GM23338 (cell line): Measurements from ENCODE around the gene GNB1L. TPM values are rescaled to one million over a fixed set of nuclear protein-coding genes. Genes with fewer than 3 reads are reported as not detected.

Experiments
- ATAC-seq: fragments of 200-7000 bp; cut with Tn5 transposase; 3 replicates; pipeline ENCODE4 v1.9.1; 2020
- DNase-seq: peaks from one replicate; pipeline ENCODE4 v3.0.0-alpha.2; 2015; ENCODE audit warnings: low spot score
- H2AFZ ChIP-seq: fragments of 200-600 bp; sonication (generic); 2 replicates; pipeline ENCODE4 v1.8.0; 2016; ENCODE audit warnings: antibody characterized with exemption, mild to moderate bottlenecking, moderate library complexity
- H3F3A ChIP-seq: fragments of 200-600 bp; sonication (generic); replicated peaks from 2 replicates; pipeline ENCODE4 v1.8.0; 2017; ENCODE audit warnings: antibody characterized with exemption, mixed run types, low read depth
- H3K27ac ChIP-seq: fragments of 200-600 bp; sonication (generic); 2 replicates; pipeline ENCODE4 v1.6.1; 2016; ENCODE audit warnings: low read depth
- H3K27me3 ChIP-seq: fragments of 200-600 bp; sonication (generic); 2 replicates; pipeline ENCODE4 v1.8.0; 2016; ENCODE audit warnings: mild to moderate bottlenecking, mixed run types, moderate library complexity; ENCODE audit not compliant: insufficient read depth
- H3K36me3 ChIP-seq: fragments of 200-600 bp; sonication (generic); 2 replicates; pipeline ENCODE4 v1.8.0; 2016; ENCODE audit warnings: mild to moderate bottlenecking; ENCODE audit not compliant: insufficient read depth
- H3K4me1 ChIP-seq: fragments of 200-600 bp; sonication (generic); 2 replicates; pipeline ENCODE4 v1.8.0; 2016; ENCODE audit warnings: mild to moderate bottlenecking, moderate library complexity; ENCODE audit not compliant: insufficient read depth
- H3K4me2 ChIP-seq: fragments of 200-600 bp; sonication (generic); 2 replicates; pipeline ENCODE4 v1.7.1; 2017; ENCODE audit warnings: mixed run types
- H3K4me3 ChIP-seq: fragments of 200-600 bp; sonication (generic); 2 replicates; pipeline ENCODE4 v1.6.1; 2016; ENCODE audit warnings: mixed run types
- H3K79me2 ChIP-seq: fragments of 200-600 bp; sonication (generic); replicated peaks from 2 replicates; pipeline ENCODE4 v1.8.0; 2017; ENCODE audit warnings: mild to moderate bottlenecking; ENCODE audit not compliant: insufficient read depth
- H3K9me2 ChIP-seq: fragments of 200-600 bp; sonication (generic); 2 replicates; pipeline ENCODE4 v1.8.0; 2017; ENCODE audit not compliant: insufficient read depth
- H4K20me1 ChIP-seq: fragments of 200-600 bp; sonication (generic); replicated peaks from 2 replicates; pipeline ENCODE4 v1.8.0; 2017; ENCODE audit warnings: mild to moderate bottlenecking; ENCODE audit not compliant: insufficient read depth
- H3K27ac Mint-ChIP-seq: 2 replicates; pipeline ENCODE4 v1.8.0; 2020; ENCODE audit warnings: inconsistent platforms, mild to moderate bottlenecking, moderate library complexity, mixed read lengths
- H3K27me3 Mint-ChIP-seq: 3 replicates; pipeline ENCODE4 v1.8.0; 2022; ENCODE audit warnings: low read depth, mild to moderate bottlenecking, moderate library complexity, mixed read lengths, inconsistent platforms; ENCODE audit not compliant: insufficient read depth, poor library complexity
- H3K36me3 Mint-ChIP-seq: 3 replicates; pipeline ENCODE4 v1.8.0; 2021; ENCODE audit warnings: low read depth, mild to moderate bottlenecking, inconsistent platforms, moderate library complexity, mixed read lengths
- H3K4me1 Mint-ChIP-seq: 3 replicates; pipeline ENCODE4 v1.8.0; 2020; ENCODE audit warnings: mild to moderate bottlenecking, inconsistent platforms, mixed read lengths
- H3K4me3 Mint-ChIP-seq: 3 replicates; pipeline ENCODE4 v1.8.0; 2021; ENCODE audit warnings: moderate library complexity, mild to moderate bottlenecking, inconsistent platforms, mixed read lengths
- H3K9me3 Mint-ChIP-seq: 3 replicates; pipeline ENCODE4 v1.8.0; 2020; ENCODE audit warnings: moderate library complexity, mild to moderate bottlenecking, inconsistent platforms, mixed read lengths
- CREB1 ChIP-seq: fragments of 250-450 bp; sonication (Bioruptor Pico); IDR thresholded peaks from 2 replicates; pipeline ENCODE4 v1.5.0; 2020; ENCODE audit warnings: low read depth, mild to moderate bottlenecking, moderate library complexity
- EZH2 ChIP-seq: fragments of 200-600 bp; sonication (generic); IDR thresholded peaks from one replicate; pipeline ENCODE4 v1.8.0; 2017; ENCODE audit warnings: antibody characterized with exemption, mild to moderate bottlenecking, low read depth; ENCODE audit not compliant: unreplicated experiment
- EZH2phosphoT487 ChIP-seq: fragments of 200-600 bp; sonication (generic); IDR thresholded peaks from one replicate; pipeline ENCODE4 v1.8.1; 2018; ENCODE audit warnings: antibody characterized with exemption; ENCODE audit not compliant: unreplicated experiment
- JUNB ChIP-seq: IDR thresholded peaks from one replicate; pipeline ENCODE4 v1.6.1; 2016; ENCODE audit warnings: antibody characterized with exemption; ENCODE audit not compliant: unreplicated experiment
- NANOG ChIP-seq: IDR thresholded peaks from 2 replicates; pipeline ENCODE4 v1.6.1; 2016; ENCODE audit warnings: antibody characterized with exemption, borderline replicate concordance
- POLR2AphosphoS5 ChIP-seq: IDR thresholded peaks from 2 replicates; pipeline ENCODE4 v1.6.1; 2016; ENCODE audit warnings: antibody characterized with exemption, low read depth
- STAT1 ChIP-seq: IDR thresholded peaks from one replicate; pipeline ENCODE4 v1.6.1; 2016; ENCODE audit warnings: antibody characterized with exemption; ENCODE audit not compliant: unreplicated experiment
- ZNF114 ChIP-seq: fragments of 250-450 bp; sonication (Bioruptor Pico); IDR thresholded peaks from 2 replicates; pipeline ENCODE4 v1.5.0; 2020; ENCODE audit warnings: mild to moderate bottlenecking, moderate library complexity
- ZNF331 ChIP-seq: fragments of 250-450 bp; sonication (Bioruptor Pico); IDR thresholded peaks from 2 replicates; pipeline ENCODE4 v1.5.0; 2020; ENCODE audit warnings: low read depth, mild to moderate bottlenecking, moderate library complexity
- polyA plus RNA-seq: library from polyadenylated mRNA; unstranded; fragments of >200 nt; fragmentation: Nextera tagmentation; extraction: Ambion mirVana; gene quantifications from 2 replicates; pipeline ENCODE4 v1.2.1, GENCODE V29; 2016
- total RNA-seq: library from RNA; depleted of rRNA; stranded (reverse); fragments of >200 nt; shearing (Covaris generic); gene quantifications from 2 replicates; pipeline ENCODE4 v1.2.3, GENCODE V29; 2014
- TF ChIP-seq, protein P1 (sequence below): IDR thresholded peaks from one replicate; pipeline ENCODE4 v1.6.1; 2018; ENCODE audit warnings: antibody characterized with exemption; ENCODE audit not compliant: unreplicated experiment
- TF ChIP-seq, protein P2 (sequence below), 2 experiments: fragments of 200-600 bp in 1 of 2; sonication (generic) in 1 of 2; conservative IDR thresholded peaks; 2 replicates each; pipeline versions ENCODE4 v1.5.1 to v1.6.1; 2016 to 2017; ENCODE audit warnings: antibody characterized with exemption in 2 of 2, low read depth in 2 of 2, mild to moderate bottlenecking in 2 of 2, moderate library complexity in 1 of 2
- TF ChIP-seq, protein P3 (sequence below): IDR thresholded peaks from 2 replicates; pipeline ENCODE4 v1.6.1; 2016; ENCODE audit warnings: antibody characterized with exemption
- TF ChIP-seq, protein P4 (sequence below): fragments of 250-450 bp; sonication (Bioruptor Pico); IDR thresholded peaks from 2 replicates; pipeline ENCODE4 v1.5.0; 2020; ENCODE audit warnings: mild to moderate bottlenecking, moderate library complexity

GNB1L gene
- total and polyA plus RNA-seq, 2 experiments from 2014 or later: 15.2 to 27.8 TPM

DNA sequence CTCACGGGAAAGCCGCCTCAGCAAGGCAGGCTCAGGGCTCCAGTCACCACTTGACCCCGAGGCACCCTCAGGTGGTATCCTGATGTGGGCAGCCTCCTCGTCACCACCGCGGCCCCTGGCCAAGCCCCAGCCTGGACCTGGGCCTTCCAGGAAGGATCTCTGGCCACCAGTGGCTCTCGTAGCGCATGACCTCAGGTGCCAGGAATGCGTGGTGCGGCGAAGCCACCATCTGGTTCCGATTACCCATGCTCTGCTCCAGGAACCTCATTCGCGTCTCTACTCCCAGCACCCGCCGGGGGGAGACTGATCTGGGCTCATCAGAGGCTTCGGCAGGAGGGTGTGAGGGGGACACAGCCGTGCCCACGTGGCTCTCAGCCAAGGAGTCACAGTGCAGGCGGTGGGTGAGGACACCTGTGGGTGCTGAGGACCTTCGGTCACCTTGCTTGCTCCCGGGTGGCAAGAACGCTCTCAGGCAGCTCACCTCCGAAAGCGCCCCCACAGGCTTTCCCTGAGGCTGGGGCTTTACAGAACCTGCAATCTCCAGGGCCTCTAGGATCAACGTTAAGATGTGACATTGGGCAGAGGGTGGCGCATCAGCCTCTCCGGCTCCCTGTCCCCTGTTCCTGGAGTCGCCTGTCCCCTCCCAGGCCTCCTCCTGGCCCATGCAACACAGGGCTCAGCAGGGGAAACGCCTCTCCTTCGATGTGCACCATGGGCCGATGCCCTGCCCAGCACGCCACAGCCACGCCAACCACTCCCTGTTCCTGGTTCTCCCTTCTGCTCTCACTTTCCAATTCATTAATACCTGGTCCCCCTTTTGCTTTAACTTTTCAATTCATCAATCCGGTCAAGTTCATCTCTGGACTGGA, 55.1 kb downstream of the GNB1L start:
- ATAC-seq: no peak
- H2AFZ ChIP-seq: no peak overlapping the region
- H3F3A ChIP-seq: no peaks in the 10 kb centered on the region
- peaks cover 8% of the 10 kb centered on the region for H3K4me1 Mint-ChIP-seq
- no peaks in the 10 kb centered on the region for H3K4me1 ChIP-seq
- H3K9me3 Mint-ChIP-seq: no peaks in the 10 kb centered on the region; the same call in 2 of the 3 replicates
- H3K4me3 ChIP-seq: no peak overlapping the region
- no peak overlapping the region for H3K27ac ChIP-seq
- peaks cover 3% of the 10 kb centered on the region; the same call in 1 of the 3 replicates for H3K36me3 Mint-ChIP-seq
- peaks cover 11% of the 10 kb centered on the region for H3K27me3 Mint-ChIP-seq
- H3K4me2 ChIP-seq: no peak overlapping the region
- no peaks in the 10 kb centered on the region for H4K20me1 ChIP-seq
- H3K9me2 ChIP-seq: no peaks in the 10 kb centered on the region
- no peaks in the 10 kb centered on the region for H3K36me3 ChIP-seq
- no peaks in the 10 kb centered on the region for H3K79me2 ChIP-seq
- H3K27ac Mint-ChIP-seq: no peak overlapping the region
- peak; percentile 40 for DNase-seq
- H3K27me3 ChIP-seq: no peaks in the 10 kb centered on the region
- no peak overlapping the region for H3K4me3 Mint-ChIP-seq
- no peak for TF ChIP-seq STAT1
- TF ChIP-seq CREB1: no peak
- no peak for TF ChIP-seq EZH2phosphoT487
- TF ChIP-seq POLR2AphosphoS5: no peak
- TF ChIP-seq, protein P1, sequence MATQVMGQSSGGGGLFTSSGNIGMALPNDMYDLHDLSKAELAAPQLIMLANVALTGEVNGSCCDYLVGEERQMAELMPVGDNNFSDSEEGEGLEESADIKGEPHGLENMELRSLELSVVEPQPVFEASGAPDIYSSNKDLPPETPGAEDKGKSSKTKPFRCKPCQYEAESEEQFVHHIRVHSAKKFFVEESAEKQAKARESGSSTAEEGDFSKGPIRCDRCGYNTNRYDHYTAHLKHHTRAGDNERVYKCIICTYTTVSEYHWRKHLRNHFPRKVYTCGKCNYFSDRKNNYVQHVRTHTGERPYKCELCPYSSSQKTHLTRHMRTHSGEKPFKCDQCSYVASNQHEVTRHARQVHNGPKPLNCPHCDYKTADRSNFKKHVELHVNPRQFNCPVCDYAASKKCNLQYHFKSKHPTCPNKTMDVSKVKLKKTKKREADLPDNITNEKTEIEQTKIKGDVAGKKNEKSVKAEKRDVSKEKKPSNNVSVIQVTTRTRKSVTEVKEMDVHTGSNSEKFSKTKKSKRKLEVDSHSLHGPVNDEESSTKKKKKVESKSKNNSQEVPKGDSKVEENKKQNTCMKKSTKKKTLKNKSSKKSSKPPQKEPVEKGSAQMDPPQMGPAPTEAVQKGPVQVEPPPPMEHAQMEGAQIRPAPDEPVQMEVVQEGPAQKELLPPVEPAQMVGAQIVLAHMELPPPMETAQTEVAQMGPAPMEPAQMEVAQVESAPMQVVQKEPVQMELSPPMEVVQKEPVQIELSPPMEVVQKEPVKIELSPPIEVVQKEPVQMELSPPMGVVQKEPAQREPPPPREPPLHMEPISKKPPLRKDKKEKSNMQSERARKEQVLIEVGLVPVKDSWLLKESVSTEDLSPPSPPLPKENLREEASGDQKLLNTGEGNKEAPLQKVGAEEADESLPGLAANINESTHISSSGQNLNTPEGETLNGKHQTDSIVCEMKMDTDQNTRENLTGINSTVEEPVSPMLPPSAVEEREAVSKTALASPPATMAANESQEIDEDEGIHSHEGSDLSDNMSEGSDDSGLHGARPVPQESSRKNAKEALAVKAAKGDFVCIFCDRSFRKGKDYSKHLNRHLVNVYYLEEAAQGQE: no peak
- TF ChIP-seq, protein P2, sequence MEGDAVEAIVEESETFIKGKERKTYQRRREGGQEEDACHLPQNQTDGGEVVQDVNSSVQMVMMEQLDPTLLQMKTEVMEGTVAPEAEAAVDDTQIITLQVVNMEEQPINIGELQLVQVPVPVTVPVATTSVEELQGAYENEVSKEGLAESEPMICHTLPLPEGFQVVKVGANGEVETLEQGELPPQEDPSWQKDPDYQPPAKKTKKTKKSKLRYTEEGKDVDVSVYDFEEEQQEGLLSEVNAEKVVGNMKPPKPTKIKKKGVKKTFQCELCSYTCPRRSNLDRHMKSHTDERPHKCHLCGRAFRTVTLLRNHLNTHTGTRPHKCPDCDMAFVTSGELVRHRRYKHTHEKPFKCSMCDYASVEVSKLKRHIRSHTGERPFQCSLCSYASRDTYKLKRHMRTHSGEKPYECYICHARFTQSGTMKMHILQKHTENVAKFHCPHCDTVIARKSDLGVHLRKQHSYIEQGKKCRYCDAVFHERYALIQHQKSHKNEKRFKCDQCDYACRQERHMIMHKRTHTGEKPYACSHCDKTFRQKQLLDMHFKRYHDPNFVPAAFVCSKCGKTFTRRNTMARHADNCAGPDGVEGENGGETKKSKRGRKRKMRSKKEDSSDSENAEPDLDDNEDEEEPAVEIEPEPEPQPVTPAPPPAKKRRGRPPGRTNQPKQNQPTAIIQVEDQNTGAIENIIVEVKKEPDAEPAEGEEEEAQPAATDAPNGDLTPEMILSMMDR (conservative IDR thresholded peaks at IDR 0.05; ENCODE audit: low read depth in 2 of 2): no peak
- TF ChIP-seq EZH2: no peak
- no peak for TF ChIP-seq ZNF331 (CRISPR knock-in tag)
- TF ChIP-seq, protein P3, sequence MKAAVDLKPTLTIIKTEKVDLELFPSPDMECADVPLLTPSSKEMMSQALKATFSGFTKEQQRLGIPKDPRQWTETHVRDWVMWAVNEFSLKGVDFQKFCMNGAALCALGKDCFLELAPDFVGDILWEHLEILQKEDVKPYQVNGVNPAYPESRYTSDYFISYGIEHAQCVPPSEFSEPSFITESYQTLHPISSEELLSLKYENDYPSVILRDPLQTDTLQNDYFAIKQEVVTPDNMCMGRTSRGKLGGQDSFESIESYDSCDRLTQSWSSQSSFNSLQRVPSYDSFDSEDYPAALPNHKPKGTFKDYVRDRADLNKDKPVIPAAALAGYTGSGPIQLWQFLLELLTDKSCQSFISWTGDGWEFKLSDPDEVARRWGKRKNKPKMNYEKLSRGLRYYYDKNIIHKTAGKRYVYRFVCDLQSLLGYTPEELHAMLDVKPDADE: no peak
- TF ChIP-seq, protein P4, sequence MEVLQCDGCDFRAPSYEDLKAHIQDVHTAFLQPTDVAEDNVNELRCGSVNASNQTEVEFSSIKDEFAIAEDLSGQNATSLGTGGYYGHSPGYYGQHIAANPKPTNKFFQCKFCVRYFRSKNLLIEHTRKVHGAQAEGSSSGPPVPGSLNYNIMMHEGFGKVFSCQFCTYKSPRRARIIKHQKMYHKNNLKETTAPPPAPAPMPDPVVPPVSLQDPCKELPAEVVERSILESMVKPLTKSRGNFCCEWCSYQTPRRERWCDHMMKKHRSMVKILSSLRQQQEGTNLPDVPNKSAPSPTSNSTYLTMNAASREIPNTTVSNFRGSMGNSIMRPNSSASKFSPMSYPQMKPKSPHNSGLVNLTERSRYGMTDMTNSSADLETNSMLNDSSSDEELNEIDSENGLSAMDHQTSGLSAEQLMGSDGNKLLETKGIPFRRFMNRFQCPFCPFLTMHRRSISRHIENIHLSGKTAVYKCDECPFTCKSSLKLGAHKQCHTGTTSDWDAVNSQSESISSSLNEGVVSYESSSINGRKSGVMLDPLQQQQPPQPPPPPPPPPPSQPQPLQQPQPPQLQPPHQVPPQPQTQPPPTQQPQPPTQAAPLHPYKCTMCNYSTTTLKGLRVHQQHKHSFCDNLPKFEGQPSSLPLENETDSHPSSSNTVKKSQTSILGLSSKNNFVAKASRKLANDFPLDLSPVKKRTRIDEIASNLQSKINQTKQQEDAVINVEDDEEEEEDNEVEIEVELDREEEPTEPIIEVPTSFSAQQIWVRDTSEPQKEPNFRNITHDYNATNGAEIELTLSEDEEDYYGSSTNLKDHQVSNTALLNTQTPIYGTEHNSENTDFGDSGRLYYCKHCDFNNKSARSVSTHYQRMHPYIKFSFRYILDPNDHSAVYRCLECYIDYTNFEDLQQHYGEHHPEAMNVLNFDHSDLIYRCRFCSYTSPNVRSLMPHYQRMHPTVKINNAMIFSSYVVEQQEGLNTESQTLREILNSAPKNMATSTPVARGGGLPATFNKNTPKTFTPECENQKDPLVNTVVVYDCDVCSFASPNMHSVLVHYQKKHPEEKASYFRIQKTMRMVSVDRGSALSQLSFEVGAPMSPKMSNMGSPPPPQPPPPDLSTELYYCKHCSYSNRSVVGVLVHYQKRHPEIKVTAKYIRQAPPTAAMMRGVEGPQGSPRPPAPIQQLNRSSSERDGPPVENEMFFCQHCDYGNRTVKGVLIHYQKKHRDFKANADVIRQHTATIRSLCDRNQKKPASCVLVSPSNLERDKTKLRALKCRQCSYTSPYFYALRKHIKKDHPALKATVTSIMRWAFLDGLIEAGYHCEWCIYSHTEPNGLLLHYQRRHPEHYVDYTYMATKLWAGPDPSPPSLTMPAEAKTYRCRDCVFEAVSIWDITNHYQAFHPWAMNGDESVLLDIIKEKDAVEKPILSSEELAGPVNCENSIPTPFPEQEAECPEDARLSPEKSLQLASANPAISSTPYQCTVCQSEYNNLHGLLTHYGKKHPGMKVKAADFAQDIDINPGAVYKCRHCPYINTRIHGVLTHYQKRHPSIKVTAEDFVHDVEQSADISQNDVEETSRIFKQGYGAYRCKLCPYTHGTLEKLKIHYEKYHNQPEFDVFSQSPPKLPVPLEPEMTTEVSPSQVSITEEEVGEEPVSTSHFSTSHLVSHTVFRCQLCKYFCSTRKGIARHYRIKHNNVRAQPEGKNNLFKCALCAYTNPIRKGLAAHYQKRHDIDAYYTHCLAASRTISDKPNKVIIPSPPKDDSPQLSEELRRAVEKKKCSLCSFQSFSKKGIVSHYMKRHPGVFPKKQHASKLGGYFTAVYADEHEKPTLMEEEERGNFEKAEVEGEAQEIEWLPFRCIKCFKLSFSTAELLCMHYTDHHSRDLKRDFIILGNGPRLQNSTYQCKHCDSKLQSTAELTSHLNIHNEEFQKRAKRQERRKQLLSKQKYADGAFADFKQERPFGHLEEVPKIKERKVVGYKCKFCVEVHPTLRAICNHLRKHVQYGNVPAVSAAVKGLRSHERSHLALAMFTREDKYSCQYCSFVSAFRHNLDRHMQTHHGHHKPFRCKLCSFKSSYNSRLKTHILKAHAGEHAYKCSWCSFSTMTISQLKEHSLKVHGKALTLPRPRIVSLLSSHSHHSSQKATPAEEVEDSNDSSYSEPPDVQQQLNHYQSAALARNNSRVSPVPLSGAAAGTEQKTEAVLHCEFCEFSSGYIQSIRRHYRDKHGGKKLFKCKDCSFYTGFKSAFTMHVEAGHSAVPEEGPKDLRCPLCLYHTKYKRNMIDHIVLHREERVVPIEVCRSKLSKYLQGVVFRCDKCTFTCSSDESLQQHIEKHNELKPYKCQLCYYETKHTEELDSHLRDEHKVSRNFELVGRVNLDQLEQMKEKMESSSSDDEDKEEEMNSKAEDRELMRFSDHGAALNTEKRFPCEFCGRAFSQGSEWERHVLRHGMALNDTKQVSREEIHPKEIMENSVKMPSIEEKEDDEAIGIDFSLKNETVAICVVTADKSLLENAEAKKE (CRISPR knock-in tag): no peak
- no peak for TF ChIP-seq ZNF114
- TF ChIP-seq NANOG: no peak
- TF ChIP-seq JUNB: no peak
